Measurements from ENCODE around the gene NRIP1.
A peak's percentile ranks its signal among the peaks of the same experiment; 100 is the strongest.
"Not testable (repeated sequence)": the region's sequence is repeated elsewhere in the genome, so short reads cannot be mapped to it uniquely, and the experiment has no call there.

NRIP1 gene

DNA sequence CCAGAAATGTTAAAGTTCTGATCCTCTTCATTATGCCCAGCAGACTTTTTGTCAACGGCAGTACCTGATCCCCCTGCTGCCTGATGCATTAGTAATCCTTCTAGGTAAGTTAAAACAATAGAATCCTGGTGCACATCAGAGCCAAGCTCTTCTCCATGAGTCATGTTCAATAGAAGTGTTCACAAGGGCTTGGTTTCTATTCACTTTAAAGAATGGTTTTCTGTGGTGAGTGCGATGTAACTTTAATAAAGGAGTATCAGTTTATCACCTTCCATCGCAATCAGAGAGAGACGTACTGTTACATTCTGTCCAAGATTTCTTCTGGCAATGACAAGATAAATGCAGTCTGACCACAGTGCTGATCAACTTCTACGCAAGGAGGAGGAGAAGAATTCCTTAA, 96.8 kb downstream of the NRIP1 start:
- DNase-seq = no peak

DNA sequence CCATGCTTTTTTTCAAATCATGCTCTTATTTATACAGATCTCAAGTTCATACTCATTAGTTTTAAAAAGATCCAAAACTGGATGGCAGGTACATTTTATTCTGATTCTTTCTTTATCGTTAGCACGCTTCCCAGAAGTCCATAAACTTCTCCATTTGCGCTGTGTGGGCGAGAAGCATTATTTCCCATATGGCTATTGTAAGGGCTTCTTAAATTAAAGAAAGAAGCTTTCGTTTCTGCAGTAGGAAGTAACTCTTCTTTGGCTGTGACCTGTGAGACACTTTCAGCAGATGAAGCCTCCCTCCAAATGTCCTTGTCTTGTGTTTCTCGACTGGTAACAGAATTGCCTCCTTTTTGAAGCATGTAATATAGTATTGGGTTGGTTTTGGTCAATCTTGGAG, 100.2 kb downstream of the NRIP1 start:
- DNase-seq = peak in 1 of 3 donors; percentile 10

DNA sequence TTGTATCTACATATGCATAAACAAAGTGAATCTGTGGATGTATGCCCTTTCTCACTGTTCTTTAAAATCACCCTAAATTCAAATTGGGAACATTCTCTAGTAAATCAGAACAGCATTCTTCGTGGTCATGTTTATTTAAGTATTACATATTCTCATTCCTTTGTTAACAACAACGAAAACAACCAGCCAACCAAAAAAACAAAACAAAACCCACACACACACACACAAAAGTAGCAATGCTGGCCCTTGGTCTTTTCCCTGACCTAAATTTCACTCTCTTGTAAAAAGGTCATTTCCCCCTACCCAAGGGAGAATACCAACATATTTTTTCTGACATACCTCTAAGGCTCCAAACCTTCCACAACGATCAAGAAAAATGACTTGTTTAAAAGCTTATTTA, 102.6 kb downstream of the NRIP1 start:
- no peak for DNase-seq

DNA sequence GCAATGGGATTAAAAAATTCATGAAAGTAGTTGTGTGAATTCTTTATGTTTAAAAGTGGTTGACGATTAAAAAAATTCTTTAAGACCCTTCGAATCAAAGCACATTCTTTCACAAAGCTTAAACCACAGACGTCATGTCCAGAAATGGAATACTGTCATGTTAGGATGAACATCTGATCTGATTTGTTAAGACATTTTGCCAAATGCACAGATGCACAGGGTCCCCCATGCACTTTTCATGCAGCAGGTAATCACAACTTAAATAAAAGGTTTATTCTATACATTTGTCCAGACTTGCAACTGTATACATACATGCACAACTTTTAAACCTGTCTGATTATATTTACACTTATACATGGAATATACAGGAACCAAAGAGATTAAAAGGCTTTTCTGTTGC, 103.3 kb downstream of the NRIP1 start:
- DNase-seq = no peak

DNA sequence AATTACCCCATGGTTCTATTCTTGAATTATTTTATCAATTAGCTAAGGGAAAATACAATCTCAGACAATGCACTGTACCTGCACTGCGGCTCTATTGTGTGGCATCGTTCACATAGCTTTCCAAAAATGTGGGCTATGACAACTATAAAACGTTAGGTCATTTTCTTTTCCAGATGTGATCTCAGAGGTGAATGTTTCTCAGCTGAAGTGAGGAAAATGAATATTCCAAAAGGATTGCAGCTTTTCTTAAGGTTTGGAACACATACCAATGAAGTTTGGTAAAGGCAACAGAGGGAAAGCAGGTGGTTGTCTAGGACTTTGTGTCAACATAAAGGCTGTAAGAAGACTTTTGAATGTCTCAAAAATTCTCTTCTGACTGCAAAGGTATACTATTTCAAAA, 105.5 kb downstream of the NRIP1 start:
- no peak for DNase-seq

DNA sequence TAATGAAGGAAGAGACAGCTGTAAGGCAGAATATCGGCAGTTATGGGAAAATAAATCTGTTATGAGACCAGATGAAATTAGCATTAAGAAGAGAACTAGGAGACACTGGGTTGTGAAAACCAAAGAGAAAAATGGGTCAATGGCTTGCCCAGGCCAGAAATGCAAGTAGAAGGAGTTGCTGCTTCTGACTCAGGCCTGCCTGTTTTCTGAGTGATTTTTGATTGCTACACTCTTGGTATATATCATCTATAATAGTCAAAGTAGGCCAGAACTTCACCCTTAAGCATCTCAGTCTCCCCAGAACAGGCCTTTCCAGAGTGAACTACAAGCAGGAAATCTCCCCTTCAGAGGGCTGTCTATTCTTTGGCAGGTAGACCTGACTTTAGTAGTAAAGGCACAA, 107.0 kb downstream of the NRIP1 start:
- DNase-seq = no peak

DNA sequence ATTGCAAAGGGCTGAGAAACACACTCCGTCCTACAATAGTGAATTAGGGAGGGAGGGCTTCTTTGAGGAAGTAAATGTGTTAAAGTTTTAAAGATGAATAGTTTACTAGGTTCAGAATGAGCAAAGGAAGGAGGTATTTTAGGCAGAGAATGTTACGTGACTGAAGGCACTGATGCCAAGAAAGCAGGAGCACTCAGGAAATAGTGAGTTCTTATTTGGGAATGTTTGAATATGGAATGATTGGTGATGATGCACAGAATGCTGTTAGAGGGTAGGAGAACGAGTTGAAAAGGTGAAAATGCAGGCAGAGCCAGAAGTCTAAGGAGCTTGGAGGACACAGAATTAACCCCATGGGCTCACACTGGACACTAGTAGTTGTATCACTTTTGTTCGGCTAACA, 108.0 kb downstream of the NRIP1 start:
- DNase-seq = no peak

DNA sequence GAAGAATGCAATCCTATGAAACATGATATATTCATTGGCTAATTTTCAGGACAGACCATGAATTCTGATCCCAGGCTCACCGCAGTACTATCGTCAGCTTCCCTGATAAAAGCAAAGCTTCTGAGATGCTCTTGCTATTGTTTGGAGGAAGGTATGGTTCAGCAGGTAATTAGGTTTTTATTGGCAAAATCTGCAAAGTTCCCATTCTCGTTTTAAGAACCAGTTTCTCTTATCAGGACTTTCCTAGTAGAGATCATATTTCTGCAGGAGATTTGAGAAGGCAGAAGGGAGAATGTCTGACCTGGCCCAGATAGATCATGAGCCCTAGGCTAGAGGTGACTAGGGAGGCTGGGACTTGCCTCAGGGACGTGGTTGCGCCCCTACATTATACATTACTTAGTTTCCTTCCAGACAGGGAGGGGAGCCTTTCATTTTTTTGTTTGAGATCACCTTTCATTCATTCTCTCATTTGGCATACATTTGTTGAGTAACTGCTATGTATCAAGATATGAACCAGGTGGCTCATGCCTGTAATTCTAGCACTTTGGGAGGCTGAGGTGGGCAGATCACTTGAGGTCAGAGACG, 108.8 kb downstream of the NRIP1 start:
- DNase-seq = no peak

DNA sequence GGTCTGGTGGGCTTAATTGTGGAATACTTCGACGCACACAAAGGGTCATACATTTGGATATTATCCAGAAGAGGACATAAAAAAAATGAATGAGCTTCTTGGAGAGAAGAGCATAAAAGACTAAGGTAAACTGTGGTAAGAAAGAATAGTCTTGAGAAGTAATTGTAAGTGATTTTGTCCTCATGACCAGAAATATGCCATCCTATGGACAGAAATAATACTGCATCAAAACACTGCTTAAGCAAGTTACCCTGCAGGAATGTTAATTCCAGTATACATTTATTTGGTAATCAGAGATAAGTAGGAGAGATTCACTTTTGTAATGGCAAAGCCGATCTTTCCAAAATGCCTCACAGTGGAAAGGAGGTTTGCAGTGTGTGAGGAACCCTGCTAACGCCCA, 111.9 kb downstream of the NRIP1 start:
- DNase-seq = no peak

DNA sequence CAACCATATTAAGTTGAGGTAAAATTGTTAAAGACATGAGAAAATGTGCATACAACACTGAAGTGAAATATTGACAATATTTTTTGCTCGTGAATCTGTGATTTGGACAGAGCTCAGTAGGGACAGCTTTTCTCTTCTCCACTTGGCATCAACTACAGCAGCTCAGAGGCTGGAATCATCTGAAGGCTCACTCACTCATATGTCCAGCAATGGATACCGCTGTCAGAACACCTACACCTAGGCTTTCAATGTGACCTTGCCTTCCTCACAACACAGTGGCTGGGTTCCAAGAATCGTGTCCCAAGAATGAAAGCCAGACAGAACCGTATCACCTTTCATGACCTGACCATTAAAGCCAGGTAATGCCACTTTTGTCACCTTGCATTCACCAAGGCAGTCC, 115.2 kb downstream of the NRIP1 start:
- DNase-seq = no peak

DNA sequence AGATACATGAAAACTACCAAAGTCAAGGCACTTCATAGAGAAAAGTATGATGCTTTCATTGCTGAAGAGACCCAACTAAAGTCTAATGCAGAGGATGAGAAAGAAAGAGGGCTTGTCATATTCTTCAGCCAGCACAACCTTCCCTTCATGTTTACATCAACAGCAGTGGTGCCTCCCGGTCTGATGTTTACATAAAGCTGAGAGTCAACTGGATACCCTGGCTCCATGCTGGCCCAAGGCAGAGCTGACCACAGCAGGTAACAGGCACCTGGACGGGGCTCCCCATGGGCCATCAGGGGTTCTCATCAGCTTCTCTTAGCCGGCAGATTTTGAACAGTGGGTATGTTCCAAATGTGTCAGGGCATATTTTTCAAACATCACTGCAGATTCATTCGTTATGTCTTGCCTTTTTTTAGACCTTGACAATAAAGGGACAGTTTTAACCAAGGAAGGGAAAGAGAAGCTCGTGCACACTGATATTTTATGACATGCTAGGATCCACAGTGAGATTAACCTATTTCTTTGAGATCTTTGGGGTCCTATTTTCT, 117.1 kb downstream of the NRIP1 start:
- DNase-seq = no peak

DNA sequence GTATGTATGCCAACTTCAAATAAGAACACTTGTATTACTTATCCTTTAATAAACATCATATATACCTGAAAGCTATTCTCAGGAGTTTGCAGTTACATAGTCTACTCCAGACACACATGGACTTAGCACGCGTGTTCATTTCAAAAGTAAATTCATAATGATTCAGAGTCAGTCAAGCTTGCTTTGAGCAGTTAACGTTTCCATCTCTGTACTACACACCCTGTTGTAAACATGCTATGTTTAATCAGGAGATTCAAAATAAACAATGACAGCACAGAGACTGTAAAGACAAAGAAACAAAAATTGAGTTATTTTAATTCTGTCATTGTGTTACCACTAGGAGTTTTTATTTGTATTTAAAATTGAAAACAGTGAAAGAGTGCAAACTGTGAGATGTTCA, 119.6 kb downstream of the NRIP1 start:
- DNase-seq = no peak

DNA sequence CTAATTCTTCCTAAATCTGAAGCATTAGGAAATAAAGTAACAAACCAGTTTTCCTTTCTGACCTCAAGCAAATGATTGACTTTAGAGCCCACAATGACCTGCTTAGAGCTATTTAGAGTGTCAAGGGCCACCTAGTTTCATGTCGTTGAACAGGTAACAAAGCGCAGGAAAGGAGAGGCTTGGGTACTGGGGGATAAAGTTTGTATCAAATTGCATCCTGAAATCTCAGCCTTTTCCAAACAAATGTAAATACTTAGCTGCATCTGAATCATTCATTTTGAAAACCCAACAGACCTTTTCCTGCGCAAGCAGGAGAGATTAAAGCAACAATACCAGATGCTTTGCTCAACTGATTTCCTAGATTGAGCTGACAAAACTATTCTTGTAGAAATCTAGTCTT, 121.2 kb downstream of the NRIP1 start:
- no peak for DNase-seq

DNA sequence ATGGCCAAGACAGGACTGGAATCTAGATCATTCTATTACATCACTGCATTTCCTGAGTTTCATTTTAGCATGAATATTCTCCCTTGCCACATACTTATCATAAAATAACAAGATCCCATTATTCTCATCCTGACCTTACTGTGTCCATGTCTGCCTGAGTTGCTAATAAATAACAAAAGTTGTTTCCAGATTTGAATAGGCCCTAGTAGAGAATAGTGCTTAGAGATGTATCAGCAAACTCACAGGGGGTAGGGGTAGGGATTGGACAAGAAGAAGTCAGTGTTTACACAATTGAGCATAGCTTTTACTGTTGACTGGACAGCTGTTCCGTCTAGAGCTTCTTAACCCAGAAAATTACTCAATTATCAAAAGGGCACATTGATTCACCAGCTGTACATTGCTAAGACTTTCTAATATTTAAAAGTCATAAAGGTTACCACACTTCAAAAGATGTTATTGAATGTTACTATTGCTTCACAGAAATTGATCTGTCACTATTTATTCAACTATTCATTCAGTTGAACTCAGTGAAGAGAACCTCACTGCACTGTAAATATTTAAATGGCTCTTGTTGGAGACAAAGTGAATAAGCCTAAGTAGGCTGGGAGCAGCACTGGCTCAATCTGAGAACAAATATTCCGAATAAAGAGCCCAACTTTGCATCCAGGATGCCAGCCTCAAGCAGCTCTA, 121.9 kb downstream of the NRIP1 start:
- DNase-seq = no peak

DNA sequence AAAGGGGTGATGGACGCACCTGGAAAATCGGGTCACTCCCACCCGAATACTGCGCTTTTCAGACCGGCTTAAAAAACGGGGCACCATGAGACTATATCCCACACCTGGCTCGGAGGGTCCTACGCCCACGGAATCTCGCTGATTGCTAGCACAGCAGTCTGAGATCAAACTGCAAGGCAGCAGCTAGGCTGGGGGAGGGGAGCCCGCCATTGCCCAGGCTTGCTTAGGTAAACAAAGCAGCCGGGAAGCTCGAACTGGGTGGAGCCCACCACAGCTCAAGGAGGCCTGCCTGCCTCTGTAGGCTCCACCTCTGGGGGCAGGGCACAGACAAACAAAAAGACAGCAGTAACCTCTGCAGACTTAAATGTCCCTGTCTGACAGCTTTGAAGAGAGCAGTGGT, 137.5 kb downstream of the NRIP1 start:
- not testable (repeated sequence) for DNase-seq

DNA sequence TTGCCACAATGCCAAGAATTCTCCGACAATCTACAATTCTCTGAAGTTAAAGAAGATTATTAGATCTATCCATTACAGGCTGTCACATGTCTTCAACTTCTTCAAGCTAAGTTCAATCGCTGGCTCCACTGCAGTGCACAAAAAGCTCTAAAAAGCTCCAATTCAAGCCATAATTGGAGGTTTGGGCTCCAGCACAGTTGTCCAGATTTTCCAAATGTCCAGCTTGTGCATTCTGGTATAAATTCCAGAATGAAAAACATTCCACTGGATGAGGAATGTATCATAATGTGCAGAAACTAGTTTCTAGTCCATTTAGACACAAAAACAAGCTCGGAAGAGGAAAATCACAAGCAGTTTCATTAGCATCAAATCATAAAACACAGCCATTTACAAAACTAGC, 138.6 kb downstream of the NRIP1 start:
- no peak for DNase-seq

DNA sequence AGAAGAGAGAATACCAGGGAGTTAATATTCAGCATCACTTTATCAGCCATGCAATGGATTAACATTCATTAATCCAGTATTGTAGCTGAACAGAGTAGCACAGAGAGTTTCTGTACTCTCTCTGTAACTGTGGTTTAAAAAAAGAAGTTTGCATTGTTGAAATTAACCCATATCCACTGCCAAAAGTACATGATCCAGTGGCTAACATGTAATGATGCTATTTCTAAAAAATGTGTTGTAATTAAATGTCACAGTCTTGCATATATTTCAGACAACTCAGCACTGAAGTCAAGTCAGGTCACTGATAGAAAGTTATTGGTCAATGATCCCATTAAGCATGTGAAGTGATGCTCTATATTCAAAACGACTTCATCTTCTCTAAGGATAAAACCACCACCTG, 141.3 kb downstream of the NRIP1 start:
- no peak for DNase-seq

DNA sequence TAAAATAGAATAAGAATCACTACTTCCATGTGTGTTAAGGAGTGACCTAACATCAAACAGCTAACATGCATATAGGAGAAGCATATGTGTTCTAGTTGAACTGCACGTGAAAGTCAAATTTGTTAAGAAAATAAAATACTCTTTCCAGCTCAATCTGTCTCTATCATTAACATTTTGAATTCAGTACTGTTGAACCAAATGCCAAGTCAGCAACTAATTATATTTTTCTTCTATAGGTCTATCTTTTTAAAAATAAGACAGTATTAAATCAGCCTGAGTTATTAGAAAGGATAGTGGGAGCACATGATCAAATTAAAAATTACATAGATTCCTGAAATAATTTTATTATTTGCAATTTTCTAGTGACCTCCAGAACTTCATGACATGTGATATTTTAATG, 141.8 kb downstream of the NRIP1 start:
- DNase-seq = no peak

DNA sequence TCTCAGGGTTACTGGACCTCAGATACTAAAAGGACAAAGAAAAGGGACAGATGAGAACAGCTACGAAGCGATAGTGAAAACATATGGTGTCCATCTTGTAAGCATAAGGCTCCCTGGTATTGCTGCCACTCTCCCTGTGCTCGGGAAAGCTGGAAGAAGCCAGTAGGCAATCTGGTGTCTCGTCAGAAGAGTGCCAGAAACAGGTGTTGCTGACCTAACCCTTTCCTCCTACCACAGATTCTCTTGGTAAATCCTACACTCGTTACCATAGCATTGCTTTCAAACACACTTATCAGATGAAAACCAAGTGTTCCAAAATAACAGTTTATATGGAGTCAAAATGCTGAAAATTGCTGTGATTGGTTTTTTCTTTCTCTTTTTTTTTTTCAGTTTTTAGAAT, 146.3 kb downstream of the NRIP1 start:
- DNase-seq = no peak

DNA sequence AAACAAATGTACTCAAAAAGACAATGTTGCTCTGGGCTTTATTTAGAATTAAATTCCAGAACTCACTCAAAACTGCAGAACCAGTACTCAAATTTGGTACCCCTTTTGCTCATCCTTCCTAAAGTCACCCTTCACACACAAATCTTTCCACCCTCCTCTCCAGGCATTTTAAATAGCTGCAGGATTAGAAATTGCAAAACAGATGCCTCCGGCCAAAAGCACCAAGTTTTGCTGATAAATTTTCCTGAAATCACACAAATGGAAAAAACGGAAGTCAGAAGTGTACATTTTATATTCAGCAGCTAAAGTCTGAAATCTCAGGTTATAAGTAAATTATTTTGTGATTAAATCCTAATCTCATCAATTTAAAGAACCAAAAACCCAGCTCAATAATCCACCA, 147.0 kb downstream of the NRIP1 start:
- DNase-seq = no peak

DNA sequence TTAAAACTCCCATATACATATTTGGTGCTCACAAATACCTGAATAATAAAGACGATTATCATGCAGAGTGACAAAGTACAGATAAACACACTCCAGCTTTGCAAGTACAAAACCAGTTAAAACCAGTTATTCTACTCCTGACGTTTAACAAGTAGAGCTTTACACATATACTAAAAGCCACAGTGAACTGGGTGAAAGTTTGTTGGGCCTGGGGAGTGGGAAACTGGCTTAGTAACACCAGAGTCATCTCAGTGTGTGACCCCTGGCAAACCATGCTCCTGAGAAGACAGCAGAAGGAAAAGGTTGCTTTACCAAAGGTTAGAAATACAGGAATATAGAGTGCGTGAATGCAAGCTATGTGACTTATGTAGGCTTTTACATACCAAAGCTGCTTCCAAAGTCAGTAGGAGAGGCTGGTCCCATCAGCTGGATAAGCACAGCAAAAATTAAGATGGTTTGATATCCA, 148.1 kb downstream of the NRIP1 start:
- no peak for DNase-seq

DNA sequence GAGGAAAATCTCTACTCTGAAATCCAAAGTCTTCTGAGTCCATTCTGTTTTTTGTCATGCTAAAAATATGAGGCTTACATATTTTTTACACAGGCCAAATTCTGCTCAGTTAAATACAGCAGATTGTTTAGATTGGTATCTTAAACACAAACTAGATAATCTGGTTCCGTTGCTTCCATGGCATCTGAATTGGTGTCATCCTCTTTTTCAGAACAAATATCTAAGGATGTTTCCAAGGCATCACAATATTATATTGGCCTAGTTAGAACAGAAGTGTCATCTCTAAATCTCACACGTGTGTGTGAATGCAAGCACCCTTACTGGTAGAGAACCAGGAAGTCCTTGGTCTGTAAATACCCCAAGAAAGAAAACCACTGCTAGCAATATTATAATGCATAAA, 151.2 kb downstream of the NRIP1 start:
- no peak for DNase-seq

DNA sequence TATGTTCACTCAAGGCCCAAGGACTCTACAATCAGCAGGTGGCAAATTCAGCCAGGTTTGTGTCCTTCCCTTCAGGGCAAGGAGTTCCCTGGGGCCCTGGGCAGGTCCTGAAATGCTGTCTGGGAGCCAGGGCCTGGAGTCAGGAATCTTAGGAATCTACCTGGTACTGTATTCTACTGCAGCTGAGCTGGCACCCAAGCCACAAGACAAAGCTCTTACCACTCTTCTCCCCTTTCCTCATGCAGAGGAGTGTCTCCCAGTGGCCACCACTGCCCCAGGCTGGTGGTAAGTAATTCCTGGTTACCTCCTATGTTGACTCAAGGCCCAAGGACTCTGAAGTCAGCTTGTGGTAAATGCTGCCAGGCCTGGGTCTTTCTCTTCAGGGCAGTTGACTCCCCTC, 153.4 kb downstream of the NRIP1 start:
- DNase-seq = no peak

All from suppressor macrophage treated with lipopolysaccharide for 1 hour (primary cell).